Endodermal cell (in vitro differentiated cells): ENCODE results near the gene ELL2. TPM values are rescaled to one million over a fixed set of nuclear protein-coding genes. Genes with fewer than 3 reads are reported as not detected.

Experiments used
- DNase-seq: peaks from one replicate; pipeline ENCODE4 v3.0.0-alpha.2; 2017
- H3K27ac ChIP-seq: 2 replicates; pipeline ENCODE4 v1.5.1; 2013; ENCODE audit warnings: mild to moderate bottlenecking, low read depth, low read length, moderate library complexity
- H3K27me3 ChIP-seq: 2 replicates; pipeline ENCODE4 v1.6.1; 2013; ENCODE audit warnings: mild to moderate bottlenecking, low read length, moderate library complexity; ENCODE audit not compliant: insufficient read depth, control insufficient read depth, poor library complexity, severe bottlenecking
- H3K36me3 ChIP-seq: 2 replicates; pipeline ENCODE4 v1.7.0; 2013; ENCODE audit warnings: mild to moderate bottlenecking, low read length, moderate library complexity; ENCODE audit not compliant: control insufficient read depth, insufficient read depth
- H3K4me1 ChIP-seq: one replicate; pipeline ENCODE4 v1.7.0; 2013; ENCODE audit warnings: low read length; ENCODE audit not compliant: control insufficient read depth, insufficient read depth
- H3K4me3 ChIP-seq: 2 replicates; pipeline ENCODE4 v1.5.1; 2013; ENCODE audit warnings: mild to moderate bottlenecking, low read length, moderate library complexity
- H3K9ac ChIP-seq: 2 replicates; pipeline ENCODE4 v1.6.1; 2013; ENCODE audit warnings: mild to moderate bottlenecking, low read length, moderate library complexity; ENCODE audit not compliant: poor library complexity, severe bottlenecking; ENCODE audit errors: extremely low read depth
- H3K9me3 ChIP-seq: 2 replicates; pipeline ENCODE4 v1.6.1; 2013; ENCODE audit warnings: mild to moderate bottlenecking, low read length, moderate library complexity; ENCODE audit not compliant: control insufficient read depth
- H3K27ac Mint-ChIP-seq: 2 replicates; pipeline ENCODE4 v1.8.0; 2020; ENCODE audit warnings: mixed read lengths
- H3K27me3 Mint-ChIP-seq: 2 replicates; pipeline ENCODE4 v1.8.0; 2021; ENCODE audit warnings: mild to moderate bottlenecking, mixed read lengths; ENCODE audit not compliant: insufficient read depth
- H3K36me3 Mint-ChIP-seq: 2 replicates; pipeline ENCODE4 v1.8.0; 2020; ENCODE audit warnings: low read depth, mixed read lengths
- H3K4me1 Mint-ChIP-seq: 2 replicates; pipeline ENCODE4 v1.8.0; 2020; ENCODE audit warnings: mixed read lengths
- H3K4me3 Mint-ChIP-seq: 2 replicates; pipeline ENCODE4 v1.8.0; 2020; ENCODE audit warnings: mild to moderate bottlenecking, moderate library complexity, mixed read lengths
- H3K9me3 Mint-ChIP-seq: 2 replicates; pipeline ENCODE4 v1.8.0; 2020; ENCODE audit warnings: mild to moderate bottlenecking, mixed read lengths
- WGBS, 2 experiments: methylation state at CpG; one replicate each; pipeline versions ENCODE4 v1.1.5 to v1.1.7; 2013; ENCODE audit warnings: missing lambda C conversion rate in 2 of 2, mixed read lengths in 1 of 2; ENCODE audit not compliant: insufficient coverage in 1 of 2, insufficient read length in 1 of 2; 5-methylcytosine and 5-hydroxymethylcytosine counted together
- total RNA-seq, 2 donors: library from RNA; stranded (reverse); fragmentation: NEBNext Ultra II Directional in 1 of 2; extraction: Animal tissue kit (Norgen Biotek cat#: 25700) in 1 of 2; gene quantifications; 2 replicates in 1 of 2; 3 replicates in 1 of 2; pipeline ENCODE4 v1.2.1, GENCODE V29; 2021
- TF ChIP-seq, protein P1 (sequence below): fragments of 200-600 bp; sonication (generic); conservative IDR thresholded peaks from 2 replicates; pipeline ENCODE4 v1.5.0; 2021; ENCODE audit warnings: antibody characterized with exemption, mild to moderate bottlenecking

Gene ELL2
- total RNA-seq, 2 donors from 2014 or later = 28.6 to 44.1 TPM

DNA sequence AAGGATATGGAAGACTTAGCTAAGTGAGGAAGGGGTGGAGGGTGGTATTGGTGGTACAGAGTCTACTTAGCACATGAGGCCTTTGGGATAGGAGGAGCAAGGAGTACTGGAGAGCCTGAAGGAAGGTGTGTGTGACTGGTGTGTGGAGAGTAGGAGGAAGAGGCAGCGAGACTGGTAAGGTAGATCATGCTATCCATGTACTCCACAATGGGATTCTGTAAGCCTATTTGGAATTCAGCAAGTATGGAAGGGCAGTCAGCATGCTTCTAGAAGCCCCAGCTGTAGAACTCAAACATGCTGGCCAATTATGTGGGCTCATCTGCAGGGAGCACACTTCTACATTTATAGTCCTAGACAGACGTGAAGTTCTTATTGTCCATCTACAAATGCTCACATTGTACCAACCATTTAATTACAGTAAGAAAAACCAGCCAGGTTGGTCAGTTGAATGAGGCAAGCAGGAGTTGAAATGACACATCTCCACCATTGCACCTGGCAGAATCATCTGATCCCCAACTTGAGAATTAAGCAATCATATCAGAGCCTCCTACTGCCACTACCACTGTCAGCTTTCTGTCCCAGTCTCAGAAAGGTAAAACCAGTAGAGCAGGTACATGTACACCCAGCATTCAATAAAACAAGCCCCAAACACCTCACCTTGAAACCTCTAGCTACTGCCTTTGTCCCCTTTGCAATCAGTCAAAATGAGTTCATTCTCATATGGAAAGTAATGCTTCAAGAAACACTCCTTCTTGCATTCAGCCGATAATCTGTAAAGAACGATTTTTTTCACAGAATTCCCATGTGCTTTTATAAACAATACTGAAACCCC is 78.2 kb downstream of the ELL2 start:
- TF ChIP-seq, protein P1, sequence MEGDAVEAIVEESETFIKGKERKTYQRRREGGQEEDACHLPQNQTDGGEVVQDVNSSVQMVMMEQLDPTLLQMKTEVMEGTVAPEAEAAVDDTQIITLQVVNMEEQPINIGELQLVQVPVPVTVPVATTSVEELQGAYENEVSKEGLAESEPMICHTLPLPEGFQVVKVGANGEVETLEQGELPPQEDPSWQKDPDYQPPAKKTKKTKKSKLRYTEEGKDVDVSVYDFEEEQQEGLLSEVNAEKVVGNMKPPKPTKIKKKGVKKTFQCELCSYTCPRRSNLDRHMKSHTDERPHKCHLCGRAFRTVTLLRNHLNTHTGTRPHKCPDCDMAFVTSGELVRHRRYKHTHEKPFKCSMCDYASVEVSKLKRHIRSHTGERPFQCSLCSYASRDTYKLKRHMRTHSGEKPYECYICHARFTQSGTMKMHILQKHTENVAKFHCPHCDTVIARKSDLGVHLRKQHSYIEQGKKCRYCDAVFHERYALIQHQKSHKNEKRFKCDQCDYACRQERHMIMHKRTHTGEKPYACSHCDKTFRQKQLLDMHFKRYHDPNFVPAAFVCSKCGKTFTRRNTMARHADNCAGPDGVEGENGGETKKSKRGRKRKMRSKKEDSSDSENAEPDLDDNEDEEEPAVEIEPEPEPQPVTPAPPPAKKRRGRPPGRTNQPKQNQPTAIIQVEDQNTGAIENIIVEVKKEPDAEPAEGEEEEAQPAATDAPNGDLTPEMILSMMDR = no peak
- Mint-ChIP-seq H3K27ac (no peak overlapping the region), H3K36me3 (peaks cover 3% of the 10 kb centered on the region), H3K4me3 (no peak overlapping the region), H3K27me3 (no peaks in the 10 kb centered on the region), H3K4me1 (peaks cover 48% of the 10 kb centered on the region), H3K9me3 (no peaks in the 10 kb centered on the region)
- Histone ChIP-seq H3K36me3 (peaks cover 30% of the 10 kb centered on the region), H3K27ac (no peak overlapping the region), H3K4me3 (no peak overlapping the region), H3K9me3 (no peaks in the 10 kb centered on the region), H3K9ac (no peak overlapping the region), H3K4me1 (peaks cover 12% of the 10 kb centered on the region), H3K27me3 (no peaks in the 10 kb centered on the region)
- no peak for DNase-seq
- WGBS, 2 experiments = 93 to 100% methylated on average over 1 to 4 of the region's 4 CpGs

DNA sequence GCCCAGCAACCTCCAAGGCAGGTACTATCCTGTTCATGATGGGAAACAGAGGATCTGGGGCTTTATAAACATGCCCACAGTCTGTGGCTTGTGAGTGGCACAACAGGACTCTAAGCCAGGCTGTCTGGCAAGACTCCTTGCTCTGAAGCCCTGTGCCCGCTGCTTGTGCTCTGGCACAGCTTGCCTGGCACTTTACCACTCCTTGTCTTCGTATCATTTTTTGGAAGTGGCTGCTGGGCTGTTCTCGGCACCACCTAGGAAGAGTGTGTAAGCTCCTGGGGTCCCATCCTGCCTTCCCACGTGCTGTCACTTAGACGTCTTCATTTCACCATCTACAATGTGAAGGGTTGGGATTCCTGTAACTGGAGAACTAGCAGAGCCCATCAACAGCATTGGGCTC is 79.8 kb downstream of the ELL2 start:
- H3K4me1 ChIP-seq = peaks cover 19% of the 10 kb centered on the region
- peaks cover 48% of the 10 kb centered on the region for H3K4me1 Mint-ChIP-seq
- no peaks in the 10 kb centered on the region for H3K36me3 Mint-ChIP-seq
- DNase-seq = no peak
- no peaks in the 10 kb centered on the region for H3K9me3 Mint-ChIP-seq
- no peak overlapping the region for H3K4me3 ChIP-seq
- no peak overlapping the region for H3K27ac Mint-ChIP-seq
- TF ChIP-seq, protein P1 = no peak
- H3K4me3 Mint-ChIP-seq = no peak overlapping the region
- H3K36me3 ChIP-seq = peaks cover 17% of the 10 kb centered on the region
- no peaks in the 10 kb centered on the region for H3K27me3 ChIP-seq
- no peaks in the 10 kb centered on the region for H3K27me3 Mint-ChIP-seq
- H3K9ac ChIP-seq = no peak overlapping the region
- no peaks in the 10 kb centered on the region for H3K9me3 ChIP-seq
- WGBS, 2 experiments = 81 to 93% methylated on average over 4 to 5 of the region's 5 CpGs
- no peak overlapping the region for H3K27ac ChIP-seq

DNA sequence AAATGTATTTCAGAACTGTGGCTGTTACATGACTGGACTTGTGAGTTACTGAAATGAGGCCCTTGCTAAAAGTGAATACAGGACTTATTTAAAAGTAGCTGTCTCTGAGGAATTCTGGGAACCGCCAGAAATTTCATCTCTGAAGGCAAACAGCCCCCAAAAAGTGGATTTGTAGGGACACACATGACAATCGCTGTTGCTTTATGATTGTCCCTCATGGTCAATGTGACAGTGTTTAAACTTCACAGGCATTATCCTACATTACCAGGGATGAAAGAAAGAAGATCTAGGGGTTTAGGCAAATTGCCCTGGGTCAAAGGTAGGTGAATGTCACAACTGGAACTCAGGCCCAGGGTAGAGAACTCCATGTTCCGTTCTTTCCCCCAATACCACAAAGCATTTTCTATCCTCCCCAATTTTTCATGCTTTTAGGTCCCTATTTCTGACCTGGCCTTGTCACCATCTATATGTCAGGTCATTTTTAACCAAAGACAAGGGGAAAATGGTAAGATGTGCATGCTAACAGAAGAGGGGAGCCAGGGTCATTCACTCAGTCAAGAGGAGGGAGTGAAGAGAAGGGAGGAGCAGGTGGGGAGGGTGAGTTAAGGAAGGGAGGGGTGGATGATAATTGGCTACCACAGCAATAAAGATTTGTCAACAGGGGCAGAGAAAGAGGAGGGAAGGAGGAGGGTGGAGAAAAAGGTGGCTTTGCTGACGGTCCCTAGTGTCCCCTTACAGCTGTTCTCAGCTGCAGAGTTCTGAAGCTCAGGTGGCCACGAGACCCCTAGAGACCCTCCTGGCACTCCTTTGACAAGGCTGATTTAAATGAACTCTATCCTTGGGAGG is 81.3 kb downstream of the ELL2 start:
- peaks cover 2% of the 10 kb centered on the region for H3K36me3 ChIP-seq
- H3K4me1 Mint-ChIP-seq = peaks cover 54% of the 10 kb centered on the region
- H3K27me3 ChIP-seq = no peaks in the 10 kb centered on the region
- peaks cover 25% of the 10 kb centered on the region for H3K4me1 ChIP-seq
- no peaks in the 10 kb centered on the region for H3K9me3 Mint-ChIP-seq
- no peaks in the 10 kb centered on the region for H3K27me3 Mint-ChIP-seq
- H3K4me3 Mint-ChIP-seq = no peak overlapping the region
- no peaks in the 10 kb centered on the region for H3K36me3 Mint-ChIP-seq
- DNase-seq = no peak
- no peak overlapping the region for H3K27ac ChIP-seq
- H3K27ac Mint-ChIP-seq = no peak overlapping the region
- WGBS, 2 experiments = 89 to 90% methylated on average over 4 to 5 of the region's 5 CpGs
- H3K9me3 ChIP-seq = no peaks in the 10 kb centered on the region
- H3K4me3 ChIP-seq = no peak overlapping the region
- TF ChIP-seq, protein P1 = no peak
- H3K9ac ChIP-seq = no peak overlapping the region
